Tibial nerve (tissue), 3 donors: ENCODE data around the gene INF2.

Source experiments
- POLR2A ChIP-seq, 2 donors: fragments of 450-650 bp; IDR thresholded peaks; one replicate each; pipeline ENCODE4 v1.6.1; 2017; ENCODE audit warnings: antibody characterized with exemption in 2 of 2, mild to moderate bottlenecking in 2 of 2, moderate library complexity in 2 of 2
- TF ChIP-seq, protein P1 (sequence below), 5 experiments: fragments of 200-600 bp in 3 of 5; fragments of 450-650 bp in 2 of 5; sonication (generic) in 3 of 5; IDR thresholded peaks; one replicate each; pipeline ENCODE4 v1.5.1; 2016 to 2019; ENCODE audit warnings: antibody characterized with exemption in 5 of 5, mild to moderate bottlenecking in 3 of 5, moderate library complexity in 2 of 5

GRCh38 chr14:104669697-104670096 lies 19.7 kb upstream of the INF2 start:
- TF ChIP-seq, protein P1, sequence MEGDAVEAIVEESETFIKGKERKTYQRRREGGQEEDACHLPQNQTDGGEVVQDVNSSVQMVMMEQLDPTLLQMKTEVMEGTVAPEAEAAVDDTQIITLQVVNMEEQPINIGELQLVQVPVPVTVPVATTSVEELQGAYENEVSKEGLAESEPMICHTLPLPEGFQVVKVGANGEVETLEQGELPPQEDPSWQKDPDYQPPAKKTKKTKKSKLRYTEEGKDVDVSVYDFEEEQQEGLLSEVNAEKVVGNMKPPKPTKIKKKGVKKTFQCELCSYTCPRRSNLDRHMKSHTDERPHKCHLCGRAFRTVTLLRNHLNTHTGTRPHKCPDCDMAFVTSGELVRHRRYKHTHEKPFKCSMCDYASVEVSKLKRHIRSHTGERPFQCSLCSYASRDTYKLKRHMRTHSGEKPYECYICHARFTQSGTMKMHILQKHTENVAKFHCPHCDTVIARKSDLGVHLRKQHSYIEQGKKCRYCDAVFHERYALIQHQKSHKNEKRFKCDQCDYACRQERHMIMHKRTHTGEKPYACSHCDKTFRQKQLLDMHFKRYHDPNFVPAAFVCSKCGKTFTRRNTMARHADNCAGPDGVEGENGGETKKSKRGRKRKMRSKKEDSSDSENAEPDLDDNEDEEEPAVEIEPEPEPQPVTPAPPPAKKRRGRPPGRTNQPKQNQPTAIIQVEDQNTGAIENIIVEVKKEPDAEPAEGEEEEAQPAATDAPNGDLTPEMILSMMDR (IDR thresholded peaks at IDR 0.05): no peak
- no peak for TF ChIP-seq POLR2A (IDR thresholded peaks at IDR 0.05)
